Hepatocyte (in vitro differentiated cells): ENCODE measurements around the gene CCDC102B.

Experiments
- EZH2 ChIP-seq: fragments of 200-600 bp; sonication (generic); IDR thresholded peaks from 2 replicates; pipeline ENCODE4 v1.6.1; 2016; ENCODE audit warnings: antibody characterized with exemption, mild to moderate bottlenecking, borderline replicate concordance
- EZH2phosphoT487 ChIP-seq: fragments of 200-600 bp; sonication (generic); IDR thresholded peaks from one replicate; pipeline ENCODE4 v1.6.1; 2018; ENCODE audit warnings: antibody characterized with exemption, mild to moderate bottlenecking, low read depth, moderate library complexity; ENCODE audit not compliant: unreplicated experiment, severe bottlenecking
- TF ChIP-seq, protein P1 (sequence below): fragments of 200-600 bp; sonication (generic); IDR thresholded peaks from 2 replicates; pipeline ENCODE4 v1.5.1; 2016; ENCODE audit warnings: antibody characterized with exemption, mild to moderate bottlenecking; ENCODE audit not compliant: poor library complexity

DNA sequence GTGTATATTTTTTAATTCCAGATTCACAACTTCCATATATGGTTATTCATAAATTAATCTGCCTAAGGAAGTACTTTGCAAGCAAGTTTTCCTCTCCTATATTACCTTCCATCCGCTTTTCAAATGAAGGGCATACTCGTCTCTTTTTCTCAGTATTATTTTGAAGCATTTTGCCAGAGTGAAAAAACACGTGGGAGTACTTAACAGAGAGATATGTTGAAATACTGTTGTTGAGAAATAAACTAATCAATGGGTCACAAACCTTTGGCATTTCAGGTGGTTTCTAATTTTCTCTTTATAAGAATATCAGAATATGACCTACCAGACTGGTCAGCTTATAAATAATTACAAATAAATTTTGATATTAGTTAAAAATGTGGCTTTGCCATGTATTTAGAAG lies 67.6 kb downstream of the CCDC102B start:
- TF ChIP-seq, protein P1, sequence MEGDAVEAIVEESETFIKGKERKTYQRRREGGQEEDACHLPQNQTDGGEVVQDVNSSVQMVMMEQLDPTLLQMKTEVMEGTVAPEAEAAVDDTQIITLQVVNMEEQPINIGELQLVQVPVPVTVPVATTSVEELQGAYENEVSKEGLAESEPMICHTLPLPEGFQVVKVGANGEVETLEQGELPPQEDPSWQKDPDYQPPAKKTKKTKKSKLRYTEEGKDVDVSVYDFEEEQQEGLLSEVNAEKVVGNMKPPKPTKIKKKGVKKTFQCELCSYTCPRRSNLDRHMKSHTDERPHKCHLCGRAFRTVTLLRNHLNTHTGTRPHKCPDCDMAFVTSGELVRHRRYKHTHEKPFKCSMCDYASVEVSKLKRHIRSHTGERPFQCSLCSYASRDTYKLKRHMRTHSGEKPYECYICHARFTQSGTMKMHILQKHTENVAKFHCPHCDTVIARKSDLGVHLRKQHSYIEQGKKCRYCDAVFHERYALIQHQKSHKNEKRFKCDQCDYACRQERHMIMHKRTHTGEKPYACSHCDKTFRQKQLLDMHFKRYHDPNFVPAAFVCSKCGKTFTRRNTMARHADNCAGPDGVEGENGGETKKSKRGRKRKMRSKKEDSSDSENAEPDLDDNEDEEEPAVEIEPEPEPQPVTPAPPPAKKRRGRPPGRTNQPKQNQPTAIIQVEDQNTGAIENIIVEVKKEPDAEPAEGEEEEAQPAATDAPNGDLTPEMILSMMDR: no peak
- TF ChIP-seq EZH2phosphoT487 (no peak), EZH2 (no peak)
